Fibroblast of peridontal ligament (primary cell): Measurements from ENCODE around the gene GUCY2D.
"Not testable (repeated sequence)": the region's sequence is repeated elsewhere in the genome, so short reads cannot be mapped to it uniquely, and the experiment has no call there.

Experiments used
- DNase-seq: peaks from one replicate; pipeline ENCODE4 v3.0.0-alpha.2; 2010; ENCODE audit errors: extremely low read depth

GUCY2D gene

GRCh38 chr17:8001976-8002720, at the start of gene GUCY2D:
TSS of gene GUCY2D (plus strand) at chr17:8002615. CDS start at chr17:8003048, 433 bp downstream.
- DNase-seq = no peak

GRCh38 chr17:7953266-7953665, 49.1 kb upstream of the GUCY2D start:
- not testable (repeated sequence) for DNase-seq

GRCh38 chr17:7955414-7956227, 46.8 kb upstream of the GUCY2D start:
- no peak for DNase-seq

- no peak for DNase-seq
Measured at GRCh38 chr17:7956228-7956965, 46.0 kb upstream of the GUCY2D start.

GRCh38 chr17:7959503-7960253, 42.7 kb upstream of the GUCY2D start:
- DNase-seq = no peak

GRCh38 chr17:7961421-7961820, 41.0 kb upstream of the GUCY2D start:
- DNase-seq = no peak

GRCh38 chr17:7967751-7968150, 34.7 kb upstream of the GUCY2D start:
- DNase-seq = no peak

GRCh38 chr17:7969433-7969832, 33.0 kb upstream of the GUCY2D start:
- DNase-seq = peak; percentile 25

- DNase-seq = no peak
Measured at GRCh38 chr17:7971651-7972050, 30.8 kb upstream of the GUCY2D start.

GRCh38 chr17:7972131-7972785, 30.2 kb upstream of the GUCY2D start:
- DNase-seq = peak; percentile 16

- DNase-seq = no peak
Measured at GRCh38 chr17:7974638-7975131, 27.7 kb upstream of the GUCY2D start.

- no peak for DNase-seq
Measured at GRCh38 chr17:7977039-7977438, 25.4 kb upstream of the GUCY2D start.

- no peak for DNase-seq
Measured at GRCh38 chr17:7977805-7978204, 24.6 kb upstream of the GUCY2D start.

- peak; percentile 70 for DNase-seq
Measured at GRCh38 chr17:7982173-7982572, 20.2 kb upstream of the GUCY2D start.

GRCh38 chr17:7982666-7983065, 19.7 kb upstream of the GUCY2D start:
- peak; percentile 14 for DNase-seq

GRCh38 chr17:7984904-7985303, 17.5 kb upstream of the GUCY2D start:
- no peak for DNase-seq

GRCh38 chr17:7987112-7987893, 15.1 kb upstream of the GUCY2D start:
- no peak for DNase-seq

GRCh38 chr17:7988750-7989178, 13.7 kb upstream of the GUCY2D start:
- DNase-seq = peak; percentile 94

GRCh38 chr17:7989781-7990655, 12.4 kb upstream of the GUCY2D start:
- DNase-seq = peak; percentile 56
